ENCODE results near the gene PLXNA4.

PLXNA4 gene

DNA sequence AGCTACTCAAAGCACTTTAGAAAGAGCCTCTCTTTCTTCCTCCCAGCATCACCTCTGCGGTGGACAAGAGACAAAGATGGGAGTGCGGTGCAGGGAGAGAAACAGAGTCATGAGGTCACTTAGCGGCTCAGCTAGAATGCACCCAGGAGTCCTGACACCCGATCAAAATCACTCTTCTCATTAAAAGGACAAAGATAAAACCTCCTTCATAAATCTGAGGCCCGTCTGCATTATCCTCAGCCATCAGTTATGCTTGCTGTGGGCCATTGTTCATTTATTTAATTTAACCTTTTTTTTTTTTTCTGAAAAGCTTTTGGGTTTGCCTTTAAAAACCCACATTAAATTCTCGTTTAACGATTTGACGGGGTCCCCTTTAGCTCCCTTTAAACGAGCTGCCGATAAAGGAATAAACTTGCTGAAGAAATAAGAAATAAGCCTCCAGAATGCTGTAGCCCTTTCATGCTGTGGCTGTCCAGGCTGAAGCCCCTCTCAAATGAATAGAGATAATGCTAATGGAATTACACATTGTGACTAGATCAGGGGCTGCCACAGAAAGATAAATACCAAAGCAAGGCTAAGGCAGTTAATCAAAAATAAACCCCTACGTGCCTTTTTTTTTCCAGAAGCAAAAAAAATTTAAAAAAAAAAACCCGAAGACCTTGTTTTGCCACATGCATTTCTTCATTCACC, 16.1 kb upstream of the PLXNA4 start:
- DNase-seq (ENCODE audit: low read depth) = no peak

DNA sequence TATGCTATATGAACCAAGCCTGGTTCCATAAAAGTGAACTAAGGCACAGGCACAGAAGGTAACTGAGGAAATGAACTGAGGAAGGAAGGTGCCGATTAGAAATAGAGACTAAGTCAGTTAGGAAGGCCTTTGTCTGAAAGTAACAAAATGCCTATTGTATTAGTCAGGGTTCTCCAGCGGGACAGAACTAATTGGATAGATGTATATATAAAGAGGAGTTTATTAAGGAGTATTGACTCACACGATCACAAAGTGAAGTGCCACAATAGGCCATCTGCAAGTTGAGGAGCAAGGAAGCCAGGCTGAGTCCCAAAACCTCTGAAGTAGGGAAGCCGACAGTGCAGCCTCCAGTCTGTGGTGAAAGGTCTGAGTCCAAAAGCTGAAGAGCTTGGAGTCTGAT, 13.9 kb upstream of the PLXNA4 start:
- no peak for DNase-seq (ENCODE audit: low read depth)

- DNase-seq (ENCODE audit: low read depth) = no peak
Observed at GRCh38 chr7:132588596-132588995, 12.3 kb upstream of the PLXNA4 start.

- DNase-seq (ENCODE audit: low read depth) = no peak
Observed at GRCh38 chr7:132584796-132585494, 8.7 kb upstream of the PLXNA4 start.

GRCh38 chr7:132581431-132581830, 5.2 kb upstream of the PLXNA4 start:
- no peak for DNase-seq (ENCODE audit: low read depth)

- peak; percentile 25 for DNase-seq (ENCODE audit: low read depth)
Observed at GRCh38 chr7:132580717-132581285, 4.5 kb upstream of the PLXNA4 start.

DNA sequence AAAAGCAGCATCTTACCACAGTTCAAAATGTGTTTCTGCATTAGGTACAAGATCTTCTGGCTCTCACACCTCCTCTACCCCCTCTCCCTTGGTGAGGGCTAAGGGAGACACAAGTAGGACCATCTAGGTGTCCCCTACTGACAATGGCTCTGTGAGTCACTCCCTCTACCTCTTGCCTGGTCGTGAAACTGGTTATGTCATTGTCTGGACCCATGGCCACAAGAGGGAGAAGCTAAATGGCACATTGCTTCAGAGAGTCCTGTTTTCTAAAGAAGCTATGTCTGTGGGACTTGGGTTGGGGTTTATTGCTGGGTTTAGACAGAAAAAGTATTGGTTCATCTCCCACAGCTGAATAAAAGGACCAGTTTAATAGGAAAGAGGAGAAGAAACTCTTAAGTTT, 4.0 kb upstream of the PLXNA4 start:
- DNase-seq (ENCODE audit: low read depth) = no peak

DNA sequence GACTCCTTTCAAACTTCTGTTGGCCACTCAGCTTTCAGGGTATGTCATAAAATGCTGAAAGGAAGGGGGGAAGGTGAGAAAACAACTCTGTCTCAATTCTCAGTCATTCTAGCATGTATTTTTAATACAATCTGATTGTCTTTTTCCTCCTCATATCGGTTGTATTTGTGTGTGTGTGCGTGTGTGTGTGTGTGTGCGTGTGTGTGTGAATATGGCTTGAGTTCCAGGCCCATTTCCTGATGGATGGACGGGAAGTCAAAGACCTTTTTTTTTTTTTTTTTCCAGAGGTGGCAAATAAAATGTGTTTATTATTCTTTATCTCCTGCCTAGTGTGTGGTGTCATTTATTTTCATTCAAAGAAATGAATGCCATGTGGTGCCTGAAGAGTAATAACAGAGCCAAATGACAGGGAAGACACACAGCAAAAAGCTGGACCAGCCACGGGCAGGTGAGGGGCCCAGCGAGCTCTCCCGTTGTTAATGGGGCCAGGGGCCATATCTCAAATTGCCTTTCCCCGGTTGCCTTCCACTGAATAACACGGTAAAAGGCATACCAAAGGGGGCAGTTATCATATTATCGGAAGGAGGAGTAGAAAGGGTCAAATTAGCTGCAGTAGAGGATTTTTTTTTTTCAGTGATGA, 3.1 kb upstream of the PLXNA4 start:
- DNase-seq (ENCODE audit: low read depth) = no peak

DNA sequence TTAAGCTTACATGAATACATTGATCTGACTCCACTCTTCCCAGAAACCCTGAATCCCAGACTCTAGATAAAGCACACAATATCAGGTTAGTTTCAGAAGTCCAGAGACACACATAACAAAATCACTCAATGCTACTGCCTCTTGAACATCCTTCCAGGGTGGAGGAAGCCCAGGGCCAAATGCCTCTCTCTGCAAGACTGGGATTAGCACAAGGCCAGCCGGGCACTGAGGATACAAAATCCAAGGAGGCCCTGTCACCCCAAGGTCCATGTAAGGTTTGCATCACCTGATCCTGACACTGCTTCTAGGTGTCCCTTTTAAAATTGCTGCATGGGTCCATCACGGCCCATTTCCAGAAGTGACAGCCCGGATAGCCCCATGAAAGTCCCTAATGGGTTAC, 2.6 kb upstream of the PLXNA4 start:
- DNase-seq (ENCODE audit: low read depth) = no peak

DNA sequence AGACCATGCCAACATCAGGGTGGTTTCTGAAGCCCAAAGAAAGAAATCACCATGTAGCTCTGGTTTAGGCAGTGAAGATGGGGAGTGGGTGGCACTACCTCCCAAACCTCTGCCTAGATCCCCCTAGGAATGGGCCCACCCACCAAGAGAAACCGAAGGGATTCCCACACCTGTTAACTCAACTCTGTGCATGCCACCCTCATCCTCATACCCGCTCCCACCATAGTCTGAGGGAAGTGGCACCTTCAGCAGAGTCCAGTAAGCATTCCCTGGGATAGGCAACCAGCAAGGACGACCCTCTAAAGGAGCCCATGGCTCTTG, 1.7 kb upstream of the PLXNA4 start:
- no peak for DNase-seq (ENCODE audit: low read depth)

- no peak for DNase-seq (ENCODE audit: low read depth)
Observed at GRCh38 chr7:132577206-132578049, 1.2 kb upstream of the PLXNA4 start.

DNA sequence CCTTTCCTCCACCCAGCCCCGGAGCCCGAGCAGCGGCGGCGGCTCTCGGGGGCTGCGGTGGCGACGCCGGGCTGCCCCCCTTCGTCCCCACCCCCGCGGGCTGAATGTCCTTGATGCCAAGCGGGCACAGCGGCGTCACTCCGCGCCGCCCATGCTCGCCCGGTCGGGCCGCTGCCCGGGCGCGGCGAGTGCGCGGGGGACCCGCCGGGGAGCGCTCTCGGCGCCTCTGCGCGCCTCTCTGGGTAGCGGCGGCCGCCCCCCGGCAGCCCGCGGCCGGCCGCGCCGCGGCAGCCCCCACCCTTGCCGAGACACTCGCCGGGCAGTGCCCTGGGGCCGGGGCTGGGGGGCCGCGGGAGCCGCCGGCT, 433 bp upstream of the PLXNA4 start:
- no peak for DNase-seq (ENCODE audit: low read depth)

GRCh38 chr7:132575419-132575981, 770 bp downstream of the PLXNA4 start:
- no peak for DNase-seq (ENCODE audit: low read depth)

DNA sequence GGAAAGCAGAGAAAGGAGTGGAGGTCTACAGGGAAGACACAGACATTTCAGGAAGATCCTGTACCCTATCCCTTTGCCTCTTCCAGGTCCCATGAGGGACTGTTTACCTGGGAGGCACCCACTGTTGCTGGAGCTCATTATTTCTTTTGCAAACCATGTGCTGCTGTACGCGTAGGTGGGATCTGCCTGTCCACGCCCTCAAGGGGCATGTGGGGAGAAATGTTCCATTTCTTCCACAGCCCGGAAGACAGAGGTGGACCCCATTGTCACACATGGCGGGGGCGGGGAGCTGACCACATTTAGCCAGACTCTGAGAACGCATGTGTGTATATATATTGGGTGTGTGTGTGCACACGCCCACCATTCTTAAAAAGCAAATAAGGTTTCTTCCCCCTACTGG, 2.0 kb downstream of the PLXNA4 start:
- DNase-seq (ENCODE audit: low read depth) = no peak

DNA sequence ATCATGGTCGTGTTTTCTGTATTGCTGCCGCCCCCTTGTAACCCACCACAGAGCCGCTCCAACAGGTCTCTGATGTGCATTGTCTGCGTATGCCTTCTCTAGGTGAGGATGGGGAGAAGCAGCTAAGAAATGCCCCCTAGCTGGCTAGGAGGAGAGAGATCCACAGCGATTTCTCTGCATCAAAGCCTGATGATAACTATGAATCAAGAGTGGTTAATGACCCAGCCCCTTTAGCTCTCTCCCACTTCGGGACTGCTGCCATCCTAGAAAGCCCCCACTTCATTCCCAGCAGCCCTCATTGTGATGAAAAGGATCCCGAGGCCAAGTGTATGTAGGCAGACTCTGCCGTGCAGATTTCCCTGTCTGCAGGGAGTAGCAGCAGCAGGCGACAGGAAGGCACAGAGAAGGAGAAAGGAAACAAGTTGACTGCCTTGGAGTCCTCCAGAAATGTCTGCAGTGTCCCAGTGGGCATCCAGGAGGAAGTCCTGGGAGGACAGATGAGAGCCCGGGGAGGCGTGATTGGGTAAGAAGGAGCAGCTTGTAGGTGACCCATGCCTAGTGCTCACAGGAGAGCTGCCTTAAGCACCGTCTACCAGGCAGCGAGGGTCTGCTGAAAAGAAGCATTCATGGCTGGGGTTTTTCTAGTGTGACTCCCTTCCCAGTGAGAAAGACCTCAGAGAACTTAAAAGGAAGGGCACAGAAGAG, 2.9 kb downstream of the PLXNA4 start:
- DNase-seq (ENCODE audit: low read depth) = no peak

- DNase-seq (ENCODE audit: low read depth) = no peak
Observed at GRCh38 chr7:132572526-132572925, 3.7 kb downstream of the PLXNA4 start.

DNA sequence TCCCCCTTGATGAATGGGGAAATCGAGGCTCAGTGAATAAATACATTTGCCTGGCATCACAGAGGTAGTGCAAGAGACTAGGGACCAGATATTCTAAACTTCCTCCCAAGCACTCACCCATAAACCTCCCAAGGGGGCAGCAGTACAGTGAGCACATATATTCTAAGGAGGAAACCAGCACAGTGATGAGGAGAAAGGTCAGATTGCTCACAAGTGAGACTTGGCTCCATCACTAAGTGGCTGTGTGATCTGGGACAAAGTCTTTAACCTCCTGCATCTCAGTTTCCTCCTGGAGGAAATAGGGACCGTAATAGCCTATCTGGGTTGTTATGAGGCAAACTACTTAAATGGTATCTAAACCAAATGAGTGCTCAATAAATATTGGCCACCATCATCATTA, 4.3 kb downstream of the PLXNA4 start:
- no peak for DNase-seq (ENCODE audit: low read depth)

GRCh38 chr7:132569884-132570614, 6.2 kb downstream of the PLXNA4 start:
- no peak for DNase-seq (ENCODE audit: low read depth)

DNA sequence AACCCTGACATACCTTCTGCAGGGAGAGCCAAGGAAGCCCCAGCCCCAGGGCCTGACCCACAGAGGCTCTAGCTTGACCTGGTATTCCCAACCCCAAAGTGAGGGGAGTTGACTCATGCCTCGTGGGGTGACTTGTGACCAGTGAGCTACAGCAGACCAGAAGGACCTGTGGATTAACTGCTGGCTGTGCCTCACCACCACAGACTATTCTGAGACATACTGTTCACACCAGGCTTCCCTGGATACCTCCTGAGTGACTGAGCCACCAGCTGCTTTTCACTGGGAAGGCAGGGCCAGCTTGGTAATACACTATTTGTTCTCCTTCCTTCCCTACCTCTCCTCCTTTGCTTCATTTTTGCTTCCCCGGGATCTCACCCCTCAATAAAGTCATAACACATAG, 7.3 kb downstream of the PLXNA4 start:
- DNase-seq (ENCODE audit: low read depth) = no peak

DNA sequence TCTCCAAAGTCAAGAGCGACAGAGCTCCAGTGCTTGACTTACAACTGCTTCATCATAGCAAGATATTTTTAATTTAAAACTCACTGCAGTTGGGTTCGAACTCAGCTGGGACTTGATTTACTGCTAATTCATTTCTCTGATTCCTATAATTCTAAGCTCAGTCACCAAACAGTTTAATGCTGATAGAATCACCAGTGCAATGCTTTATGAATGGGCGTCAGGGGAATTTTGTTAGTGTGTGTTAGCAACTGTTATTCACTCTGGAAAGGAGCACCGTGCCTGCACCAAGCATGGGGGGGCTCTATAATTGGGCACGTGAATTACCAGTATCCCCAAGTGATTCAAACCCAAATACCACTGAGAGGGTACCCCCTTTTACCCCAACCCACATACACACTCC, 10.4 kb downstream of the PLXNA4 start:
- no peak for DNase-seq (ENCODE audit: low read depth)

- no peak for DNase-seq (ENCODE audit: low read depth)
Observed at GRCh38 chr7:132565441-132565840, 10.8 kb downstream of the PLXNA4 start.
